Ovary (tissue), 3 donors: ENCODE measurements around the gene KCNMB2.

Experiments used
- EP300 ChIP-seq: sonication (generic); formaldehyde crosslinking; IDR thresholded peaks from one replicate; pipeline ENCODE4 v1.6.1; 2017; ENCODE audit warnings: antibody characterized with exemption
- POLR2A ChIP-seq: fragments of 450-650 bp; IDR thresholded peaks from one replicate; pipeline ENCODE4 v1.6.1; 2017; ENCODE audit warnings: antibody characterized with exemption, mild to moderate bottlenecking, moderate library complexity
- TF ChIP-seq, protein P1 (sequence below), 3 donors: fragments of 450-650 bp in 2 of 3; fragments of 200-600 bp in 1 of 3; IDR thresholded peaks; one replicate each; pipeline versions ENCODE4 v1.5.1 to v1.8.0; 2016 to 2022; ENCODE audit warnings: antibody characterized with exemption in 3 of 3, mild to moderate bottlenecking in 1 of 3
- donor health status: DM: no; HTN: no; CAD: no.

DNA sequence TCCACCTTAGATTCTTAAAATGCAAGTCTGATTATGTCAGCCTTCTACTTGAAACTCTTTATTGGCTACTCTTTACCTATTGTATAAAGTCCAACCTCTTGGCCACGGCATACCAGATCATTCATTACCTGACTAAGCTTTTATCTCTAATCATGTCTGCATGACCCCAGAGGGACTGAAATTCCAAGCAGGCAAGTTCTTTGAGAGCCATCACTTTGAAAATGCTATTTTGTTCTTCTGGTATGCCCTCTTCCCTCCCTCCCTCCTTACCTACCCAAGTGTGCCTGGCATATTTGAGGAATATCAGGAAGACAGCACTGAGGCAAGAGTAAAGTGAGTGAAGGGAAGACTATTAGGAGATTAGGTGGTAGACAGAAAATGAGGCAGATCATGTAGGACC lies 57.5 kb downstream of the KCNMB2 start:
- TF ChIP-seq POLR2A: no peak
- TF ChIP-seq, protein P1, sequence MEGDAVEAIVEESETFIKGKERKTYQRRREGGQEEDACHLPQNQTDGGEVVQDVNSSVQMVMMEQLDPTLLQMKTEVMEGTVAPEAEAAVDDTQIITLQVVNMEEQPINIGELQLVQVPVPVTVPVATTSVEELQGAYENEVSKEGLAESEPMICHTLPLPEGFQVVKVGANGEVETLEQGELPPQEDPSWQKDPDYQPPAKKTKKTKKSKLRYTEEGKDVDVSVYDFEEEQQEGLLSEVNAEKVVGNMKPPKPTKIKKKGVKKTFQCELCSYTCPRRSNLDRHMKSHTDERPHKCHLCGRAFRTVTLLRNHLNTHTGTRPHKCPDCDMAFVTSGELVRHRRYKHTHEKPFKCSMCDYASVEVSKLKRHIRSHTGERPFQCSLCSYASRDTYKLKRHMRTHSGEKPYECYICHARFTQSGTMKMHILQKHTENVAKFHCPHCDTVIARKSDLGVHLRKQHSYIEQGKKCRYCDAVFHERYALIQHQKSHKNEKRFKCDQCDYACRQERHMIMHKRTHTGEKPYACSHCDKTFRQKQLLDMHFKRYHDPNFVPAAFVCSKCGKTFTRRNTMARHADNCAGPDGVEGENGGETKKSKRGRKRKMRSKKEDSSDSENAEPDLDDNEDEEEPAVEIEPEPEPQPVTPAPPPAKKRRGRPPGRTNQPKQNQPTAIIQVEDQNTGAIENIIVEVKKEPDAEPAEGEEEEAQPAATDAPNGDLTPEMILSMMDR (IDR thresholded peaks at IDR 0.05): no peak
- TF ChIP-seq EP300: no peak
